CD14-positive monocyte (primary cell): Measurements from ENCODE around the gene PKD1. TPM values are rescaled to one million over a fixed set of nuclear protein-coding genes. Genes with fewer than 3 reads are reported as not detected.

ENCODE experiments used
- DNase-seq, 3 donors: peaks; one replicate each; pipeline ENCODE4 v3.0.0-alpha.2; 2011 to 2022
- H2AFZ ChIP-seq: 2 replicates; pipeline ENCODE4 v1.6.0; 2012; ENCODE audit warnings: mild to moderate bottlenecking, low read depth, low read length, inconsistent platforms; ENCODE audit not compliant: insufficient read depth, poor library complexity, severe bottlenecking
- H3K27ac ChIP-seq, 2 donors: 1 replicate in 1 of 2; 2 replicates in 1 of 2; pipeline ENCODE4 v1.5.1; 2012 to 2013; ENCODE audit warnings: low read length in 2 of 2, control low read depth in 1 of 2, inconsistent platforms in 1 of 2, low read depth in 1 of 2, mild to moderate bottlenecking in 1 of 2
- H3K27me3 ChIP-seq, 2 donors: one replicate each; pipeline versions ENCODE4 v1.6.0 to v1.6.1; 2011 to 2013; ENCODE audit warnings: low read length in 2 of 2; ENCODE audit not compliant: control insufficient read depth in 2 of 2, insufficient read depth in 2 of 2
- H3K36me3 ChIP-seq, 2 donors: replicated peaks in 1 of 2; 1 replicate in 1 of 2; 2 replicates in 1 of 2; pipeline versions ENCODE4 v1.5.1 to v1.6.1; 2012 to 2013; ENCODE audit warnings: low read length in 2 of 2, control low read depth in 1 of 2, inconsistent platforms in 1 of 2, mild to moderate bottlenecking in 1 of 2; ENCODE audit not compliant: insufficient read depth in 2 of 2, control insufficient read depth in 1 of 2
- H3K4me1 ChIP-seq, 2 donors: 1 replicate in 1 of 2; 2 replicates in 1 of 2; pipeline versions ENCODE4 v1.5.1 to v1.6.1; 2012 to 2013; ENCODE audit warnings: low read length in 2 of 2, control low read depth in 1 of 2, inconsistent platforms in 1 of 2, mild to moderate bottlenecking in 1 of 2, moderate library complexity in 1 of 2; ENCODE audit not compliant: insufficient read depth in 2 of 2, control insufficient read depth in 1 of 2
- H3K4me2 ChIP-seq: replicated peaks from 2 replicates; pipeline ENCODE3; 2012; ENCODE audit warnings: low read length, moderate library complexity, mild to moderate bottlenecking; ENCODE audit not compliant: poor library complexity, severe bottlenecking; ENCODE audit errors: extremely low read depth
- H3K4me3 ChIP-seq, 3 experiments: fragments of 200-600 bp in 1 of 3; sonication (generic) in 1 of 3; replicated peaks in 1 of 3; 1 replicate in 2 of 3; 2 replicates in 1 of 3; pipeline ENCODE4 v1.5.1; 2011 to 2013; ENCODE audit warnings: low read length in 3 of 3, mild to moderate bottlenecking in 3 of 3, control low read depth in 2 of 3, low read depth in 2 of 3, inconsistent platforms in 1 of 3, moderate library complexity in 1 of 3
- H3K79me2 ChIP-seq: 2 replicates; pipeline ENCODE4 v1.6.0; 2012; ENCODE audit warnings: mild to moderate bottlenecking, control low read depth, inconsistent platforms, low read length, moderate library complexity; ENCODE audit not compliant: insufficient read depth
- H3K9ac ChIP-seq: 2 replicates; pipeline ENCODE4 v1.6.0; 2017; ENCODE audit warnings: low read length, mild to moderate bottlenecking; ENCODE audit not compliant: insufficient read depth, poor library complexity, severe bottlenecking
- H3K9me3 ChIP-seq, 2 donors: replicated peaks in 1 of 2; 1 replicate in 1 of 2; 2 replicates in 1 of 2; pipeline versions ENCODE4 v1.5.1 to v1.6.1; 2012 to 2013; ENCODE audit warnings: low read length in 2 of 2, control low read depth in 1 of 2; ENCODE audit not compliant: control insufficient read depth in 1 of 2, insufficient read depth in 1 of 2
- H4K20me1 ChIP-seq: 2 replicates; pipeline ENCODE4 v1.6.0; 2012; ENCODE audit warnings: mild to moderate bottlenecking, low read length, control low read depth, moderate library complexity; ENCODE audit not compliant: insufficient read depth
- H3K27ac Mint-ChIP-seq, 7 donors: one replicate each; pipeline ENCODE4 v1.8.0; 2020; ENCODE audit warnings: mild to moderate bottlenecking in 7 of 7, mixed read lengths in 7 of 7, moderate library complexity in 6 of 7, inconsistent platforms in 2 of 7
- H3K27me3 Mint-ChIP-seq, 3 donors: one replicate each; pipeline ENCODE4 v1.8.0; 2021 to 2022; ENCODE audit warnings: low read depth in 3 of 3, mild to moderate bottlenecking in 3 of 3, mixed read lengths in 3 of 3, moderate library complexity in 3 of 3, inconsistent platforms in 1 of 3
- H3K36me3 Mint-ChIP-seq, 2 donors: one replicate each; pipeline ENCODE4 v1.8.0; 2020; ENCODE audit warnings: mixed read lengths in 2 of 2, inconsistent platforms in 1 of 2, mild to moderate bottlenecking in 1 of 2
- H3K4me1 Mint-ChIP-seq: one replicate; pipeline ENCODE4 v1.8.0; 2020; ENCODE audit warnings: mild to moderate bottlenecking, mixed read lengths
- H3K4me3 Mint-ChIP-seq, 2 donors: one replicate each; pipeline ENCODE4 v1.8.0; 2020; ENCODE audit warnings: mild to moderate bottlenecking in 2 of 2, mixed read lengths in 2 of 2, moderate library complexity in 1 of 2
- H3K9me3 Mint-ChIP-seq, 7 donors: one replicate each; pipeline ENCODE4 v1.8.0; 2020 to 2022; ENCODE audit warnings: mixed read lengths in 7 of 7, mild to moderate bottlenecking in 6 of 7, moderate library complexity in 6 of 7, inconsistent platforms in 2 of 7
- WGBS: methylation state at CpG from one replicate; pipeline ENCODE4 v1.1.5; 2013; ENCODE audit warnings: missing lambda C conversion rate; ENCODE audit not compliant: insufficient coverage; 5-methylcytosine and 5-hydroxymethylcytosine counted together
- intact Hi-C, 2 donors: fragments of 100-400 bp; cut with micrococcal nuclease; formaldehyde crosslinking; loops; one replicate each; pipeline versions ENCODE4 v1.15.0 to v1.15.1; 2023
- polyA plus RNA-seq, 3 donors: library from polyadenylated mRNA; depleted of rRNA in 1 of 3; unstranded in 2 of 3; stranded (reverse) in 1 of 3; fragments of 300-500 nt in 2 of 3; fragments of >200 nt in 1 of 3; fragmentation: Illumina TruSeq in 2 of 3; gene quantifications; 1 replicate in 2 of 3; 2 replicates in 1 of 3; pipeline ENCODE4 v1.2.3, GENCODE V29; 2012 to 2021
- TF ChIP-seq, protein P1 (sequence below): fragments of 200-600 bp; IDR thresholded peaks from one replicate; pipeline ENCODE4 v1.8.0; 2022; ENCODE audit warnings: antibody characterized with exemption, mild to moderate bottlenecking

Gene PKD1
- polyA plus RNA-seq, 3 donors: 0.22 to 53.8 (median 1.6) TPM

DNA sequence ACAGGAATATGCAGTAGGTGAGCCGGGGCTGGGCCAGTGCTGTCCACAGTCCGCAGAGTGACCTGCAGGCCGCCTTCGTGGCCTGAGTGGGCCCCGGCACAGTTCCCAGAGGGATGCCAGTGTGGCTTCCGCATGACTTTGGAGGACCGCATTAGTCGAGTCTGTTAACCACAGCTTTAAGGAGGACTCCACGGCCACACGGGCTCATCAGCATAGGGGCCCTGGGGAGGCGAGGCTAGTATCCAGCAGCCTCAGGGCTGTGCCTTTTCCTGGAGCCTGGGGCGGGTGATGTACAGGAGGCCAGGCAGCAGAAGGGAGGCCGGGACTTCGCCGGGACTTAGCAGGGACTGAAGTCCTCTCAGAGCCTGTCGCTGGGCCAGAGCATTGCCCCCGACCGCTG, 74.7 kb downstream of the PKD1 start:
- Histone ChIP-seq H3K9ac (no peak overlapping the region), H3K27ac (no peak overlapping the region), H2AFZ (no peak overlapping the region), H3K9me3 (no peaks in the 10 kb centered on the region), H3K79me2 (no peaks in the 10 kb centered on the region), H3K4me2 (no peak overlapping the region), H4K20me1 (no peaks in the 10 kb centered on the region), H3K27me3 (no peaks in the 10 kb centered on the region), H3K36me3 (peaks cover 78 to 87% of the 10 kb centered on the region in 2 donors), H3K4me3 (no peak overlapping the region), H3K4me1 (no peaks in the 10 kb centered on the region)
- no peak for DNase-seq
- H3K27me3 Mint-ChIP-seq: peaks cover 0 to 1% (median 0%) of the 10 kb centered on the region in 3 donors
- H3K9me3 Mint-ChIP-seq: peaks cover 0 to 2% (median 0%) of the 10 kb centered on the region in 7 donors
- H3K36me3 Mint-ChIP-seq: peaks cover 56 to 84% of the 10 kb centered on the region in 2 donors
- intact Hi-C loops: no loop called here
- 96% methylated on average over 18 of the region's 18 CpGs for WGBS
- H3K4me3 Mint-ChIP-seq: no peak overlapping the region
- no peaks in the 10 kb centered on the region for H3K4me1 Mint-ChIP-seq
- H3K27ac Mint-ChIP-seq: no peak overlapping the region
- TF ChIP-seq, protein P1, sequence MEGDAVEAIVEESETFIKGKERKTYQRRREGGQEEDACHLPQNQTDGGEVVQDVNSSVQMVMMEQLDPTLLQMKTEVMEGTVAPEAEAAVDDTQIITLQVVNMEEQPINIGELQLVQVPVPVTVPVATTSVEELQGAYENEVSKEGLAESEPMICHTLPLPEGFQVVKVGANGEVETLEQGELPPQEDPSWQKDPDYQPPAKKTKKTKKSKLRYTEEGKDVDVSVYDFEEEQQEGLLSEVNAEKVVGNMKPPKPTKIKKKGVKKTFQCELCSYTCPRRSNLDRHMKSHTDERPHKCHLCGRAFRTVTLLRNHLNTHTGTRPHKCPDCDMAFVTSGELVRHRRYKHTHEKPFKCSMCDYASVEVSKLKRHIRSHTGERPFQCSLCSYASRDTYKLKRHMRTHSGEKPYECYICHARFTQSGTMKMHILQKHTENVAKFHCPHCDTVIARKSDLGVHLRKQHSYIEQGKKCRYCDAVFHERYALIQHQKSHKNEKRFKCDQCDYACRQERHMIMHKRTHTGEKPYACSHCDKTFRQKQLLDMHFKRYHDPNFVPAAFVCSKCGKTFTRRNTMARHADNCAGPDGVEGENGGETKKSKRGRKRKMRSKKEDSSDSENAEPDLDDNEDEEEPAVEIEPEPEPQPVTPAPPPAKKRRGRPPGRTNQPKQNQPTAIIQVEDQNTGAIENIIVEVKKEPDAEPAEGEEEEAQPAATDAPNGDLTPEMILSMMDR: no peak

DNA sequence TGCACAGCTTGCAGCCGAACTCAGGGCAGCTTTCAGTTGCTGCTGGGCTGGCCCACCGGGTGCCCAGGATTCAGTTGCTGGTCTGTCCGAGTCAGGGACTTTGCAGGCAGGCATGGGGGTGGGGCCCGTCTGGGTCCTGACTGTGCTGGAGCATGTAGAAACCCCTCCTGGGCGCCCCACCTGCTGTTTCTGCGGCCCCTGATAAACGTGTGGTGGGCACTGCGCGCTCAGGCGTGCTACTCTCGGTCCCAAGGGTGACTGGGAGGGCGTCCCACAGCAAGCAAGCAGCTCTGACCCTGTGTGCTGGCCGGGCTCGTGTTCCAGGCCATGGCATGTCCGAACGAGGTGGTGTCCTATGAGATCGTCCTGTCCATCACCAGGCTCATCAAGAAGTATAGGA, 75.4 kb downstream of the PKD1 start:
- no peaks in the 10 kb centered on the region for H4K20me1 ChIP-seq
- H3K4me1 Mint-ChIP-seq: no peaks in the 10 kb centered on the region
- H3K27me3 ChIP-seq: no peaks in the 10 kb centered on the region
- H3K4me2 ChIP-seq: no peak overlapping the region
- no peak overlapping the region for H3K4me3 Mint-ChIP-seq
- H3K27ac Mint-ChIP-seq: no peak overlapping the region
- no peak overlapping the region for H3K4me3 ChIP-seq
- H3K4me1 ChIP-seq: no peaks in the 10 kb centered on the region
- H2AFZ ChIP-seq: no peak overlapping the region
- no peaks in the 10 kb centered on the region for H3K9me3 ChIP-seq
- DNase-seq: no peak
- no peak overlapping the region for H3K9ac ChIP-seq
- H3K27me3 Mint-ChIP-seq: peaks cover 0 to 1% (median 0%) of the 10 kb centered on the region in 3 donors
- intact Hi-C loops: no loop called here
- peaks cover 54 to 84% of the 10 kb centered on the region in 2 donors for H3K36me3 Mint-ChIP-seq
- TF ChIP-seq, protein P1: no peak
- H3K9me3 Mint-ChIP-seq: no peaks in the 10 kb centered on the region
- H3K79me2 ChIP-seq: no peaks in the 10 kb centered on the region
- whole genome bisulfite sequencing: 99% methylated on average over 15 of the region's 17 CpGs
- no peak overlapping the region for H3K27ac ChIP-seq
- H3K36me3 ChIP-seq: peaks cover 71 to 86% of the 10 kb centered on the region in 2 donors
